ENCODE data around the gene ANKMY1.

Gene ANKMY1

GRCh38 chr2:240568678-240569522, 11.1 kb upstream of the ANKMY1 start:
- DNase-seq (ENCODE audit: low read depth), result peak; percentile 73
- TF ChIP-seq MYC (IDR thresholded peaks at IDR 0.05; ENCODE audit: low read depth, low read length) (no peak), CTCF (IDR thresholded peaks at IDR 0.05; ENCODE audit: low read depth, low read length) (no peak), MAX (IDR thresholded peaks at IDR 0.05; ENCODE audit: low read depth, low read length) (no peak), POLR2A (IDR thresholded peaks at IDR 0.05; ENCODE audit: extremely low read depth, insufficient read length) (no peak)
- H3K4me3 ChIP-seq (ENCODE audit: low read depth, low read length), result peak overlapping the region; percentile 42

GRCh38 chr2:240567872-240568677, 10.3 kb upstream of the ANKMY1 start, which contains the start of gene RNPEPL1:
Gene RNPEPL1 (plus strand): TSS chr2:240568484. CDS start chr2:240568587, 103 bp downstream.
- DNase-seq (ENCODE audit: low read depth), result peak; percentile 60
- peak within 1 kb of the TSS; percentile 49 for H3K4me3 ChIP-seq (ENCODE audit: low read depth, low read length)
- TF ChIP-seq MYC (IDR thresholded peaks at IDR 0.05; ENCODE audit: low read depth, low read length) (no peak), MAX (IDR thresholded peaks at IDR 0.05; ENCODE audit: low read depth, low read length) (peak; percentile 68), POLR2A (IDR thresholded peaks at IDR 0.05; ENCODE audit: extremely low read depth, insufficient read length) (no peak)

GRCh38 chr2:240567137-240567871, 9.5 kb upstream of the ANKMY1 start:
- no peak for TF ChIP-seq MAX (IDR thresholded peaks at IDR 0.05; ENCODE audit: low read depth, low read length)
- peak; percentile 1 for TF ChIP-seq CTCF (IDR thresholded peaks at IDR 0.05; ENCODE audit: low read depth, low read length)
- peak overlapping the region; percentile 49 for H3K4me3 ChIP-seq (ENCODE audit: low read depth, low read length)
- peak; percentile 46 for DNase-seq (ENCODE audit: low read depth)

GRCh38 chr2:240566203-240567136, 8.7 kb upstream of the ANKMY1 start:
- no peak for TF ChIP-seq MYC (IDR thresholded peaks at IDR 0.05; ENCODE audit: low read depth, low read length)
- TF ChIP-seq CTCF (IDR thresholded peaks at IDR 0.05; ENCODE audit: low read depth, low read length), result peak; percentile 70
- no peak for TF ChIP-seq POLR2A (IDR thresholded peaks at IDR 0.05; ENCODE audit: extremely low read depth, insufficient read length)
- no peak for TF ChIP-seq MAX (IDR thresholded peaks at IDR 0.05; ENCODE audit: low read depth, low read length)
- peak; percentile 93 for DNase-seq (ENCODE audit: low read depth)
- peak overlapping the region; percentile 38 for H3K4me3 ChIP-seq (ENCODE audit: low read depth, low read length)

- TF ChIP-seq MYC (IDR thresholded peaks at IDR 0.05; ENCODE audit: low read depth, low read length) (no peak), POLR2A (IDR thresholded peaks at IDR 0.05; ENCODE audit: extremely low read depth, insufficient read length) (no peak), CTCF (IDR thresholded peaks at IDR 0.05; ENCODE audit: low read depth, low read length) (no peak), MAX (IDR thresholded peaks at IDR 0.05; ENCODE audit: low read depth, low read length) (peak; percentile 20; the same call in 1 of the 2 replicates)
- peak; percentile 97 for DNase-seq (ENCODE audit: low read depth)
- peak overlapping the region; percentile 38 for H3K4me3 ChIP-seq (ENCODE audit: low read depth, low read length)
These were observed 7.8 kb upstream of the ANKMY1 start for GRCh38 chr2:240565333-240566202.

All from NB4 (cell line).